Erythroblast (primary cell): Measurements from ENCODE around the gene CPXM1.

Experiments
- GATA1 ChIP-seq: IDR thresholded peaks from 2 replicates; pipeline ENCODE4 v1.6.1; 2011; ENCODE audit warnings: low read depth, mild to moderate bottlenecking, control low read depth, low read length, moderate library complexity
- POLR2A ChIP-seq: IDR thresholded peaks from 2 replicates; pipeline ENCODE4 v1.6.1; 2011; ENCODE audit warnings: mild to moderate bottlenecking, low read length

DNA sequence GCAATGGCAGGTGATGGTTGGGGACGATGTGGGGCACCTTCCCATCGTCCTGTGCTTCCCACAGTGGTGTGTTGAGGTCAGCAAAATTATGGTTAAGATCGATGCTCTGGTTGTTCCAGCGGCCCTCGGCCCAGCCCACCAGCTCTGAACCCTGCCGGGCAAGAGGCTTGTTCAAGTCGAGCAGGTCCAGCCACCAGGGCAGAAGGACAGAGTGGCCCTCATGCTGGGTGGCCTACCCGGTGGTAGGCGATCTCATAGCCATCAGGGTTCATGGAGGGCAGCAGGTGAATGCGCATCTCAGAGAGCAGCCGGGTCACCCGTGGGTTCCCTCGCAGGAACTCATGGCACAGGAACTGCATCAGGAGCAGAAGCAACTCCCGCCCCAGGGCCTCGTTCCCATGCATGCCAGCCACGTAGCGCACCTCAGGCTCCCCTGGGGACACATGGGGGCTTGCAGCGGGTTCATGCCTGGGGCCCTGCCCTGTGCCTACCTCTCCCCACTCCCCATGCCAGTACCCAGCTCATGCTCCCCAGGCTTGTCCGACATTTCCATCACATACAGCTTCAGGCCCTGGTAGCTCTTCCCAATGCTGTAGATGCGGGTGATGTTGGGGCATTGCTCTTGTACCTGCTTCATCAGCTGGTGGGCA is 4.3 kb downstream of the CPXM1 start:
- no peak for TF ChIP-seq POLR2A
- TF ChIP-seq GATA1, result no peak
